Panc1 (cell line): ENCODE measurements around the gene GPR27.

Source experiments
- POLR2AphosphoS5 ChIP-seq: IDR thresholded peaks from 2 replicates; pipeline ENCODE4 v1.6.1; 2012; ENCODE audit warnings: mild to moderate bottlenecking, low read depth, low read length, moderate library complexity
- TF ChIP-seq, protein P1 (sequence below): fragments of 450-650 bp; IDR thresholded peaks from 2 replicates; pipeline ENCODE4 v1.5.1; 2017; ENCODE audit warnings: mild to moderate bottlenecking

DNA sequence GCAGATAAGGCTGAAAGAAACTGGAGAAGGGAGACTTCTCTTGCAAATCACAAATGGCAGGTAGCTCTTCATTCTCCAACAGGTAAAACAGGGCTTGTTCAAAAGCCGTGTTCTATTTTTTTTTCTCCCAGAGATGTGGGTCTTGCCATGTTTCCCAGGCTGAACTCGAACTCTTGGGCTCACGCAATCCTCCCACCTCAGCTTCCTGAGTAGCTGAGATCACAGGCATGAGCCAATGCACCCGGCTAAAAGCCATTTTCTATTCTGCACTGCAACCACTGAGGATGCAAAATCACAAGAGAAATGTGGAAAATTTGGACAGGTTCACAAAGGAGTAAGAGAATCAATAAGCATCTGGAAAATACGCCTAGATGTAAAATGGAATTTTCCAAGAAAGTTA is 48.0 kb upstream of the GPR27 start:
- TF ChIP-seq, protein P1, sequence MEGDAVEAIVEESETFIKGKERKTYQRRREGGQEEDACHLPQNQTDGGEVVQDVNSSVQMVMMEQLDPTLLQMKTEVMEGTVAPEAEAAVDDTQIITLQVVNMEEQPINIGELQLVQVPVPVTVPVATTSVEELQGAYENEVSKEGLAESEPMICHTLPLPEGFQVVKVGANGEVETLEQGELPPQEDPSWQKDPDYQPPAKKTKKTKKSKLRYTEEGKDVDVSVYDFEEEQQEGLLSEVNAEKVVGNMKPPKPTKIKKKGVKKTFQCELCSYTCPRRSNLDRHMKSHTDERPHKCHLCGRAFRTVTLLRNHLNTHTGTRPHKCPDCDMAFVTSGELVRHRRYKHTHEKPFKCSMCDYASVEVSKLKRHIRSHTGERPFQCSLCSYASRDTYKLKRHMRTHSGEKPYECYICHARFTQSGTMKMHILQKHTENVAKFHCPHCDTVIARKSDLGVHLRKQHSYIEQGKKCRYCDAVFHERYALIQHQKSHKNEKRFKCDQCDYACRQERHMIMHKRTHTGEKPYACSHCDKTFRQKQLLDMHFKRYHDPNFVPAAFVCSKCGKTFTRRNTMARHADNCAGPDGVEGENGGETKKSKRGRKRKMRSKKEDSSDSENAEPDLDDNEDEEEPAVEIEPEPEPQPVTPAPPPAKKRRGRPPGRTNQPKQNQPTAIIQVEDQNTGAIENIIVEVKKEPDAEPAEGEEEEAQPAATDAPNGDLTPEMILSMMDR, result no peak
- no peak for TF ChIP-seq POLR2AphosphoS5
